NCI-H2227 treated with DMSO at 0.1 percent for 48 hours (cell line): ENCODE data around the gene ACRV1.

Experiments used
- DNase-seq: peaks from one replicate; lab custom pipeline; 2025; lab: John Stamatoyannopoulos, UW

ACRV1 gene

DNA sequence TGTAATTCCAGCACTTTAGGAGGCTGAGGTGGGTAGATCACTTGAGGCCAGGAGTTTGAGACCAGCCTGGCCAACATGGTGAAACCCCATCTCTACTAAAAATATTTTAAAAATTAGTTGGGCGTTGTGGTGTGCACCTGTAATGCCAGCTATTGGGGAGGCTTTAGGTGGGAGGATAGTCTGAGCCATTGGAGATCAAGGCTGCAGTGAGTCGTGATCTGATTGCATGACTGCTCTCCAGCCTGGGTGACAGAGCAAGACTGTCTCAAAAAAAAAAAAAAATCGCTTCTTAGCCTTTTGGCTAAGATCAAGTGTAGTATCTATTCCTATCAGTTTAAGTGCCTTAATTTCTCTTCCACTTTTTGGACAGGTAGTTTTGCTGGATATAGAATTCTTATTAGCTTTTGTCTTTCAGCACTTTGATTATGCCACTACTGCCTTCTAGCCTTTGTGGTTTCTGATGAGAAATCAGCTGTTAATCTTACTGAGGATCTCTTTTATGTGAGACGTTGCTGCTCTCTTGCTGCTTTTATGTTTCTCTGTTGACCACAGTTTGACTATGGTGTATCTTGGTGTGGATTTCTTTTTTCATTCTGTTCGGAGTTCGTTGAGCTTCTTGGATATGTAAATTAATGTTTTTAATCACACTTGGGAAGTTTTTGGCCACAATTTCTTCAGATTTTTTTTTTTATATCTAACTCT lies 31.0 kb downstream of the ACRV1 start:
- no peak for DNase-seq

DNA sequence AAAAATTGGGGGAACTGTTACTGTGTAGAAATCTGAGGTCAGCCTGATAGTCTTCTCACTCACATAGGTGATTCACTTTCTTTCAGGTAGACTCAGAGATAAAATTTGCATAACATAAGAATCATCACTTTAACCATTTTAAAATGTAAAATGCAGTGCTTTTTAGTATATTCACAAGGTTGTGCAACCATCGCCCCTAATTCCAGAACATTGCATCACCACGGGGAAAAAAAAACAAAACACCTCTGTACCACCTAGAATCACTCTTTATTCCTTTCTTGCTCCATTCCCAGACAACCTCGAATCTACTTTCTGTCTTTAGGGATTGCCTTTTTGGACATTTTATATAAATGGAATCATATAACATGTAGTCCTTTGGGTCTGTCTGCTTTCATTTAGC lies 34.8 kb downstream of the ACRV1 start:
- DNase-seq: no peak

DNA sequence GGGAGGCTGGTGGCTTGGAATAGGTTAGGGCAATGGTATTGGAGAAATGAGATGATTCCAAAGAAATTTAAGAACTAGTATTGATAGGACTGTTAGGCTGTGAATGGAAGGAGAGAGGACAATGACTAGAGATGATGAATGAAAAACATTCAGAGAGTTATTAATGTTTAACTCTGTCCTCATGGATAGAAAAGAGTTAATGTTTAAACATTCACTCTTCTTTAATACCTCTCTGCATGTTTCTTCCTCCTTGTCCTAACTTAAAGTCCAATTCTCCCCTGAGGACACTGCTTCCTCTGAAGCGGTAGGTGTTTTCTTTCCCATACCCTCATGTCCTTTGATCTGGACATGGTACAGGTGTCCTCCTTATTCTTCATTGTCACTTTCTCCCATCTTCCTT lies 42.3 kb downstream of the ACRV1 start:
- no peak for DNase-seq

DNA sequence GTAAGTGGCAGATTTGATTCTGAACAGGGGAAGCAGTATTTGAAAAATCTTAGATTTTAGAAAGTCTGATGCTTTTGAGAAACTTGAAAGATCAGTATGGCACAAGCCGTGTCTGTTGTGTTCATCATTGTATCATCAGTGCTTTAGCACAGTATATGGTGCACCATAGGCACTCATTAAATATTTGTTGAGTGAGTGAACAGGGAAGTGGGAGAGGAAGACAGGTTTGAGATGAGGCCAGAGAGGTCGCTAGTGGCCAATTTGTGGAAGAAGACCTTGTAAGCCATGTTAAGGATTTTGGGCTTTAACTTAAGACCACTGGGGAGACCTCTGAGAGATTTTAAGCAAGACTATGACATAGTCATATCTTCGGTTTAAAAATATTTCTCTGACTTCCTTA lies 42.8 kb downstream of the ACRV1 start:
- DNase-seq: no peak

DNA sequence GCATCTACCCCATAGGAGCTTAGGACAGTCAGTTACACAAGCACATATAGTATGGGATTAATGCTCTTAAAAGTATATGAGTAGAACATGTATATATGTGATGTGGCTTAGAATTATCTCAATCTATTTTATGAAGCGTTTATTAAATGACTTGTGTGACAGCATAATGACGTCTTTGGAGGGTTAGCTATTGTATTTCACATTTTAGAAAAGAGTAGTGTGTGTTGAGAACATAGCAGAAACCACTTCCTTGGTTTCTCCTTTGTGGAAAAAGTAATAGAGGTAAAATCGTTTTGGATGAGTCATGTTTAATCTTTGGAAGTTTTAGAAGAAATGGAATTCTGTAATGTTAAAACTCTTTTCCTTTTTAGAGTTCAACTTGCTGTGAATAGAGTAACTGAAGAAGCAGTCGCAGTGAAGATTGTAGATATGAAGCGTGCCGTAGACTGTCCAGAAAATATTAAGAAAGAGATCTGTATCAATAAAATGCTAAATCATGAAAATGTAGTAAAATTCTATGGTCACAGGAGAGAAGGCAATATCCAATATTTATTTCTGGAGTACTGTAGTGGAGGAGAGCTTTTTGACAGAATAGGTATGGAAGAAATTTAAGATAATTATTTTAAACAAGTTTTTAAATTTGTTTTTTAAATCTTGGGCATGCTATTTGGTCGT lies 53.3 kb downstream of the ACRV1 start:
- no peak for DNase-seq

DNA sequence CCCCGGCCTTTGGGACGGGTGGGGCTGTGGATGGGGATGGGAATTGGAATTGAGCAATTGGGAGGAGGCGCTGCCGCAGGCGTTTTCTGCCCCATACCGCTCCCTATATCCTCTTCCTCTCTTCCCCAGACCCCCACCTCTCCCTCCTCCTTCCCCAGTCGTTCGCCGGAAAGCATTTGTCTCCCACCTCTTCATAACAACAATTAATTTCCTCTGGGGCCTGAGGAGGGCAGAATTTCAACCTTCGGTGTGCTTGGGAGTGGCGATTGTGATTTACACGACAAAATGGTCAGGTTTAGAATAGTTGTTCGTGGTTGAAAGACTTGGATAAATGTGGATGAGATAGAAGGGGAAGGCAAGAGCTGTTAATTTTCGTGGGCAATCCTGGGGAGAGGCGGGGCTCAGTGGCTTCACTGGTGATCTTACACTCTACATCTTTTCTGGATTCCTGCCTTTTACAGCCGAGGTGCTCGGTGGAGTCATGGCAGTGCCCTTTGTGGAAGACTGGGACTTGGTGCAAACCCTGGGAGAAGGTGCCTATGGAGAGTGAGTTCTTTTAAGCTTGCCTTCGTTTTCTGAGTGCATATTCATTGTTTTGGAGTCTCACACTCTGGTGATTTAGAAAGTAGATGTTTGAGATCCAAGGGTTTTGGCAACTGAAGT lies 54.2 kb downstream of the ACRV1 start:
- peak; percentile 87 for DNase-seq

DNA sequence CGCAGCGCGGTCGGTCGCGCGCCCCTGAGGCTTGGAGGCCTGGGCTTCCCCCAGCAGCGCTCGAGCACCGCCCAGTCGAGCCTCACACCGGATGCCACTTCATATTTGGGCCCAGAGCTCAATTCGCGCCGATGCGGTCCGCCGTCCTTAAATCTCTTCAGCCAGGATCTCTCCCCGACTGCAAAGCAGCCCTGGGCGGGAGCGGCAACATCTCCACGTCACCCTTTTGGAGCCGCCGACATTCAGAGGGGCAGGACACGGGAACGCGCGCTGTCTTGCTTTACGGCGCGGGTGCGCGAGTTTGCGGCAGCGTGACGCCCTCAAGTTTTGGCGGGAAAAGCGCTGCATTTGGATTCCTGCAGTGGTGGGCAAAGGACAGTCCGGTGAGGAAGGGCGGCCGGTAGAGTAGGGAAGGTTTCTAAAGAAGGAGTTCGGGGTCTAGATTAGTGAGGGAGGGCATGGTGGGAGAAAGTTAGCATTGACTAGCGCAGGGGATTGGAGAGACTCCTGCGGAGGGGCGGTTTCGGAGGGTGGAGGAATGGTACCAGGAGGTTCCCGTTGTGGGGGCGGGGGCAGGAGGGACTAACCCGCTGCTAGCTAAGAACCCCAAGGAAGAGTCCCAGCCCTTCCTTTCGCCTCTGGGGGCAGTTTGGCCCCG lies 54.9 kb downstream of the ACRV1 start:
- peak; percentile 91 for DNase-seq

DNA sequence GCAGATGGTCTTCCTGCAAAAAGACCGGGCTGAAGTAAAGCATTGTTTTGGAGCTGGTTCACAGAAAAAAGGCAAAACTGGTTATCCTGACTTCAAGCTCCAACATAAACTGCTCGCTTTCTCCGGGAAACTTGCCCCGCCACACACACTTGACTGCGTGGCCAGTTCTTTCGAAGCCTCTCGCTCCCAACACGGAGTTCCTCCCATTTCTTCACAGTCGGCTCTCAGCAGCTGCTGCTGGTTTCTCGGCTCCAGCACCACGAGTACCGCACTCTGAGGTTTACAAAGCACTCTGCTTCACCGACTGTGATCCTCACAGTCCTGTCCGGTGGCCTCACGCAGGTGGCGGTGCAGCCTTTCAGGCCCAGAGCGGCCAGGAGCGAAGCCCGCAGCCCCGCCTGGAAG lies 55.4 kb downstream of the ACRV1 start:
- DNase-seq: peak; percentile 76

DNA sequence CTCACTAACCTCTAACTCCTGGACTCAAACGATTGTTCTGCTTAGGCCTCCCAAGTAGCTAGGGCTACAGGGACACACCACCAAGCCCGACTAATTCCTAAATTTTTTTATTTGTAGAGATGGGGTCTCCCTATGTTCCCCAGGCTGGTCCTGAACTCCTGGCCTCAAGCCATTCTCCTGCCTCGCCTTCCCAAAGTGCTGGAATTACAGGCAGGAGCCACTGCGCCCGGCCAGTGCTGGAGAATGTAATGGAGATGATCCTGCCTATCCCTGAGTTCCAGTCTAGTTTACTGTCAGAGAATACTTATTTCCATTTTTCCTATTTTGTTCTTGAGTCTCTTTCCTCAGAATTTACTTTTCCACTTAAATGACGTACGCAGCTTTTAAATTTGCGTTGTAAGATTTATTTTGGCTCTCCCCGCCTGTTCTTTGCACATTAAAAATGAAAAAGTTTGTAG lies 55.9 kb downstream of the ACRV1 start, which contains the start of gene CHEK1:
Gene CHEK1, plus strand, starts transcription at position 408 of the 458 bp plus-strand sequence. CDS start 1,606 bp downstream, outside the sequence.
- no peak for DNase-seq

DNA sequence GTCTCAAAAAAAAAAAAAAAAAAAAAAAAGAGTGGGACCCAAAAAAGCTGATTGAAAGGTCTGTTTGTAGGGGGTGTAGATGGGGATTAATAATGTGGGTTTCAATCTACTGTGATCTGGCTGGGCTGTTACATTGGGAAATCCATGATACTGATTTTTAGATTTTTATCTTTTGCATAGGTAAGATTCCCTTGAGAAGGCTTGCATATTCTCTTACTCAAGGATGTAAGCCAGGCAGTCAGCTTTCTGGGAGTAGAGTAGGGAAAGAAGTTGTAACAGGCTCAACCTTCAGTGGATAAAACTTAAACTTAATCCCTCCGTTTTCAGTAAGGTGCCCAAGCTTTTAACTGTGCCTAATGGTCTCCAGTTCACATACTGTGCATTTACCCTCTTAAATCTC lies 57.6 kb downstream of the ACRV1 start:
- DNase-seq: no peak

DNA sequence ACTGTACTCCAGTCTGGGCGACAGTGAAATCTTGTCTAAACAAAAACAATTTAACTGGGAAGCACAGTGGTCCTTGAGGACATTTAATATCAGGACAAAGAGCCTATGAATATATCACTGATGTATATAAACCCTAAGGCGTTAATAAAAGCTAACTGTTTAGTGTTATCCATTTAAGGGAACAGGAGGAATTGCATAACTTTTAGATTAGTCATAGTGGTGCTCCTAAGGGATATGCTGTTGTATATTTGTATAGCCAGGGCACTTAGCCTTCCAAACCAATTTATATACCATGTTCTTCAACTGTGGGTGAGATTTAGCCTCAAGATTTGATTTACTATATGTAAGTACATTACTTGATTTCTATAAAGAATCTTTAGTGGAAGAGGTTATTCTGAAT lies 58.7 kb downstream of the ACRV1 start:
- no peak for DNase-seq
